HG03442 (cell line): ENCODE results near the gene UQCRC1.

Experiments
- ATAC-seq: cut with Tn5 transposase; IDR thresholded peaks from one replicate; pipeline ENCODE4 v1.9.1; 2021; ENCODE audit warnings: mild to moderate bottlenecking, moderate library complexity; ENCODE audit not compliant: unreplicated experiment

Gene UQCRC1

GRCh38 chr3:48634661-48635221, 25.3 kb upstream of the UQCRC1 start:
- peak; percentile 15 for ATAC-seq

GRCh38 chr3:48633743-48634142, 24.3 kb upstream of the UQCRC1 start:
- ATAC-seq = no peak

GRCh38 chr3:48633256-48633655, 23.8 kb upstream of the UQCRC1 start:
- no peak for ATAC-seq

GRCh38 chr3:48631516-48632448, 22.3 kb upstream of the UQCRC1 start:
- no peak for ATAC-seq

GRCh38 chr3:48630833-48631232, 21.4 kb upstream of the UQCRC1 start:
- no peak for ATAC-seq

- no peak for ATAC-seq
Measured at GRCh38 chr3:48630407-48630806, 21.0 kb upstream of the UQCRC1 start.

- ATAC-seq = no peak
Measured at GRCh38 chr3:48629894-48630293, 20.4 kb upstream of the UQCRC1 start.

GRCh38 chr3:48628277-48629017, 19.0 kb upstream of the UQCRC1 start:
- ATAC-seq = no peak

GRCh38 chr3:48625600-48625999, 16.2 kb upstream of the UQCRC1 start:
- no peak for ATAC-seq

GRCh38 chr3:48624767-48625166, 15.3 kb upstream of the UQCRC1 start:
- no peak for ATAC-seq

GRCh38 chr3:48623851-48624547, 14.6 kb upstream of the UQCRC1 start:
- no peak for ATAC-seq

- no peak for ATAC-seq
Measured at GRCh38 chr3:48621461-48621869, 12.0 kb upstream of the UQCRC1 start, which contains the start of gene TMEM89. Gene TMEM89 (minus strand): TSS chr3:48621769. CDS start chr3:48621756, 13 bp downstream.

GRCh38 chr3:48619541-48620524, 10.4 kb upstream of the UQCRC1 start:
- ATAC-seq = no peak

- no peak for ATAC-seq
Measured at GRCh38 chr3:48617559-48617958, 8.1 kb upstream of the UQCRC1 start.

GRCh38 chr3:48614044-48614443, 4.6 kb upstream of the UQCRC1 start:
- ATAC-seq = no peak

- no peak for ATAC-seq
Measured at GRCh38 chr3:48612309-48612708, 2.9 kb upstream of the UQCRC1 start.

GRCh38 chr3:48607519-48607918, 1.9 kb downstream of the UQCRC1 start:
- no peak for ATAC-seq

- no peak for ATAC-seq
Measured at GRCh38 chr3:48601622-48601994, 7.8 kb downstream of the UQCRC1 start.

- no peak for ATAC-seq
Measured at GRCh38 chr3:48600711-48601621, 8.5 kb downstream of the UQCRC1 start.
